ENCODE results near the gene LAMA5. TPM values are rescaled to one million over a fixed set of nuclear protein-coding genes. Genes with fewer than 3 reads are reported as not detected.

LAMA5 gene
- total RNA-seq, 2 experiments from 2014 or later = 0.16 to 0.78 TPM

- DNase-seq = no peak
- H3K27ac ChIP-seq (ENCODE audit: low read depth in 1 of 2, low read length in 2 of 2) = no peak overlapping the region
These were observed 8.7 kb downstream of the LAMA5 start for GRCh38 chr20:62358171-62359042.

GRCh38 chr20:62357681-62358080 is 9.4 kb downstream of the LAMA5 start:
- Histone ChIP-seq H3K27ac (ENCODE audit: low read depth in 1 of 2, low read length in 2 of 2) (no peak overlapping the region), H3K4me1 (ENCODE audit: insufficient read depth, low read length) (no peaks in the 10 kb centered on the region), H3K27me3 (ENCODE audit: control insufficient read depth in 1 of 2, insufficient read depth in 2 of 2, low read length in 2 of 2) (peaks cover 5 to 8% of the 10 kb centered on the region in 2 experiments), H3K36me3 (ENCODE audit: insufficient read depth, low read length) (no peaks in the 10 kb centered on the region), H3K4me3 (ENCODE audit: low read length) (no peak overlapping the region), H3K9me3 (ENCODE audit: control insufficient read depth in 1 of 2, insufficient read depth in 1 of 2, low read length in 2 of 2) (peaks cover 0 to 7% of the 10 kb centered on the region in 2 experiments)
- no peaks in the 10 kb centered on the region for H3K9me3 Mint-ChIP-seq
- TF ChIP-seq CTCF (IDR thresholded peaks at IDR 0.05) = no peak
- H3K4me1 Mint-ChIP-seq (ENCODE audit: low read depth) = no peaks in the 10 kb centered on the region
- no peak for ATAC-seq (ENCODE audit: poor library complexity)
- H3K27me3 Mint-ChIP-seq = peaks cover 4% of the 10 kb centered on the region
- no peaks in the 10 kb centered on the region for H3K36me3 Mint-ChIP-seq (ENCODE audit: low read depth)
- ChIA-PET POLR2A (no interaction called here), CTCF (no interaction called here)
- intact Hi-C loops (cut with DNase I, micrococcal nuclease) = no loop called here
- H3K4me3 Mint-ChIP-seq = no peak overlapping the region
- no peak for DNase-seq
- no peak overlapping the region for H3K27ac Mint-ChIP-seq

More at GRCh38 chr20:62358171-62359042, 8.7 kb downstream of the LAMA5 start:
- Histone ChIP-seq H3K4me1 (ENCODE audit: insufficient read depth, low read length) (no peaks in the 10 kb centered on the region), H3K9me3 (ENCODE audit: control insufficient read depth in 1 of 2, insufficient read depth in 1 of 2, low read length in 2 of 2) (peaks cover 0 to 7% of the 10 kb centered on the region in 2 experiments), H3K36me3 (ENCODE audit: insufficient read depth, low read length) (no peaks in the 10 kb centered on the region), H3K27me3 (ENCODE audit: control insufficient read depth in 1 of 2, insufficient read depth in 2 of 2, low read length in 2 of 2) (peaks cover 5 to 8% of the 10 kb centered on the region in 2 experiments), H3K4me3 (ENCODE audit: low read length) (no peak overlapping the region)
- Mint-ChIP-seq H3K36me3 (ENCODE audit: low read depth) (no peaks in the 10 kb centered on the region), H3K4me1 (ENCODE audit: low read depth) (no peaks in the 10 kb centered on the region), H3K4me3 (no peak overlapping the region), H3K9me3 (no peaks in the 10 kb centered on the region), H3K27me3 (peaks cover 6% of the 10 kb centered on the region), H3K27ac (no peak overlapping the region)
- intact Hi-C loops (cut with DNase I, micrococcal nuclease) = no loop called here
- ATAC-seq (ENCODE audit: poor library complexity) = no peak
- ChIA-PET POLR2A (no interaction called here), CTCF (no interaction called here)
- TF ChIP-seq CTCF (IDR thresholded peaks at IDR 0.05) = no peak

GRCh38 chr20:62357187-62357667 is 9.9 kb downstream of the LAMA5 start:
- H3K4me3 Mint-ChIP-seq = no peak overlapping the region
- no peak for TF ChIP-seq CTCF (IDR thresholded peaks at IDR 0.05)
- H3K36me3 ChIP-seq (ENCODE audit: insufficient read depth, low read length) = no peaks in the 10 kb centered on the region
- H3K27ac ChIP-seq (ENCODE audit: low read depth in 1 of 2, low read length in 2 of 2) = no peak overlapping the region
- H3K27me3 ChIP-seq (ENCODE audit: control insufficient read depth in 1 of 2, insufficient read depth in 2 of 2, low read length in 2 of 2) = peaks cover 5 to 8% of the 10 kb centered on the region in 2 experiments
- DNase-seq (no peak), ATAC-seq (ENCODE audit: poor library complexity) (no peak)
- intact Hi-C loops (cut with DNase I, micrococcal nuclease) = no loop called here
- H3K27ac Mint-ChIP-seq = no peak overlapping the region
- H3K4me1 Mint-ChIP-seq (ENCODE audit: low read depth) = no peaks in the 10 kb centered on the region
- no peaks in the 10 kb centered on the region for H3K36me3 Mint-ChIP-seq (ENCODE audit: low read depth)
- H3K27me3 Mint-ChIP-seq = no peaks in the 10 kb centered on the region
- no peaks in the 10 kb centered on the region for H3K4me1 ChIP-seq (ENCODE audit: insufficient read depth, low read length)
- H3K4me3 ChIP-seq (ENCODE audit: low read length) = no peak overlapping the region
- ChIA-PET POLR2A (no interaction called here), CTCF (no interaction called here)
- no peaks in the 10 kb centered on the region for H3K9me3 Mint-ChIP-seq
- peaks cover 0 to 7% of the 10 kb centered on the region in 2 experiments for H3K9me3 ChIP-seq (ENCODE audit: control insufficient read depth in 1 of 2, insufficient read depth in 1 of 2, low read length in 2 of 2)
